ENCODE data around the gene BNIP2.
"Not testable (repeated sequence)": the region's sequence is repeated elsewhere in the genome, so short reads cannot be mapped to it uniquely, and the experiment has no call there.

Gene BNIP2

DNA sequence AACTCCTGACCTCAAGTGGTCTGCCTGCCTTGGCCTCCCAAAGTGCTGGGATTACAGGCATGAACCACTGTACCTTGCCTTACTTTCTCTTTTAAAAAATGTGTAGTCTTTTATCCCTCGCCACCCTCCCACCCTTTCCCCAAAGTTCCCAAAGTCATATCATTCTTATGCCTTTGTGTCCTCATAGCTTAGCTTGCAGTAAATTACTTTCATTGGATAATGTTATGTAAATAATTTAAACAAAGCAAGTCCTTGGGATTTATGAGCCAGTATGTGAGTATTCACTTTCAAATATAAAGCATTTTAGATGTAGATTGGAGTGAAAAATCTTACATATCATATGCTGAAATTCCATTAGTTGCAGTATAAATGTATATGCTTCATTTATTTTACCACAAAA lies 42.8 kb downstream of the BNIP2 start:
- no peak overlapping the region for H3K4me3 ChIP-seq (ENCODE audit: control insufficient read depth, low read depth, low read length)
- TF ChIP-seq, protein P1, sequence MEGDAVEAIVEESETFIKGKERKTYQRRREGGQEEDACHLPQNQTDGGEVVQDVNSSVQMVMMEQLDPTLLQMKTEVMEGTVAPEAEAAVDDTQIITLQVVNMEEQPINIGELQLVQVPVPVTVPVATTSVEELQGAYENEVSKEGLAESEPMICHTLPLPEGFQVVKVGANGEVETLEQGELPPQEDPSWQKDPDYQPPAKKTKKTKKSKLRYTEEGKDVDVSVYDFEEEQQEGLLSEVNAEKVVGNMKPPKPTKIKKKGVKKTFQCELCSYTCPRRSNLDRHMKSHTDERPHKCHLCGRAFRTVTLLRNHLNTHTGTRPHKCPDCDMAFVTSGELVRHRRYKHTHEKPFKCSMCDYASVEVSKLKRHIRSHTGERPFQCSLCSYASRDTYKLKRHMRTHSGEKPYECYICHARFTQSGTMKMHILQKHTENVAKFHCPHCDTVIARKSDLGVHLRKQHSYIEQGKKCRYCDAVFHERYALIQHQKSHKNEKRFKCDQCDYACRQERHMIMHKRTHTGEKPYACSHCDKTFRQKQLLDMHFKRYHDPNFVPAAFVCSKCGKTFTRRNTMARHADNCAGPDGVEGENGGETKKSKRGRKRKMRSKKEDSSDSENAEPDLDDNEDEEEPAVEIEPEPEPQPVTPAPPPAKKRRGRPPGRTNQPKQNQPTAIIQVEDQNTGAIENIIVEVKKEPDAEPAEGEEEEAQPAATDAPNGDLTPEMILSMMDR (conservative IDR thresholded peaks at IDR 0.05; ENCODE audit: control insufficient read depth, insufficient read depth, low read depth, low read length) = no peak
- no peak for DNase-seq (ENCODE audit: low read depth)

DNA sequence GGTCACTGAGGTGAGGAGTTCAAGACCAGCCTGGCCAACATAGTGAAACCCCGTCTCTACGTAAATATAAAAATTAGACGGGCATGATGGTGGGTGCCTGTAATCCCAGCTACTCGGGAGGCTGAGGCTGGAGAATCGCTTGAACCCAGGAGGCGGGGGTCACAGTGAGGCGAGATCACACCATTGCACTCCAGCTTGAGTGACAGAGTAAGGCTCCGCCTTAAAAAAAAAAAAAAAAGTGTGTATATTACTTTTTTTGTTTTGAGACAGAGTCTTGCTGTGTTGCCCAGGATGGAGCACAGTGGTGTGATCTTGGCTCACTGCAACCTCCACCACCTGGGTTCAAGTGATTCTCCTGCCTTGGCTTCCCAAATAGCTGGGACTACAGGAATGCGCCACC lies 43.3 kb downstream of the BNIP2 start:
- DNase-seq (ENCODE audit: low read depth); H3K4me3 ChIP-seq (ENCODE audit: control insufficient read depth, low read depth, low read length): not testable (repeated sequence)

DNA sequence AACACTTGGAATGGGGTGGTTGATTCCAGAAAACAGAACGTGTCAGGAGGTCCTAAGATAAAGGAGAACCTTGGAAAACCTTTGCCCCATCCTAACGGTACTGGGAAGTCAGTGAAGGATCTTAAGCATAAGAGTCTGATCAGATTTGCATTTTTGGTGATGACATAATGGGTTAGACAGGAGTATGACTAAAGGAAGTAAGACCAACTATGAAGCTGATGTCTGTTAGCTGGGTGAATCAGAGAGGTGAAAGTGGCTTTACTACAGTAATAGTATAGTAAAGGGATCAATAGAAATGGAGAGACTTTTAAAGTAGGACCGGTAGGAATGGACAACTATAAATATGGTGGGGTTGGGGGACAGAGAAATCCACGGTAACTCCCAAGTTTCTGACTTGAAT lies 44.4 kb downstream of the BNIP2 start:
- TF ChIP-seq, protein P1 (conservative IDR thresholded peaks at IDR 0.05; ENCODE audit: control insufficient read depth, insufficient read depth, low read depth, low read length) = no peak
- DNase-seq (ENCODE audit: low read depth) = peak; percentile 30

DNA sequence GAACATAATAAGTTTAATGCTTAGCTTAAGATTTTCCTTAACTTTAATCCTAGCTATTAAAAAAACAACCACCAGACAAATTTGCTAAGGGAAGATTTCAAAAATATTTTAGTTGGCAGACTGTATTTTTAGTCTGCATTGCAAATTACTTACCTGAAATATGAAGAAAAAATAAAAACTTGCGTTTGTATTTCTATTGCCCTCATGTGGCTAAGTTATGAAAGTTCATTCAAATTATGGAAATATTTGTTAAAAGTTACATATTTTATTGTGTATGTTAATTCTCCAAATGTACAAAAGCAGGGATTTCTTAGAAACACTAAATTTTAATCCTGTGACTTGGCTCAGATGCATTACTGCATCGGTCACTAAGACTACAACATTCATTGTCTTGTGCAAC lies 46.8 kb downstream of the BNIP2 start:
- TF ChIP-seq, protein P1 (conservative IDR thresholded peaks at IDR 0.05; ENCODE audit: control insufficient read depth, insufficient read depth, low read depth, low read length) = no peak
- no peak overlapping the region for H3K4me3 ChIP-seq (ENCODE audit: control insufficient read depth, low read depth, low read length)
- no peak for DNase-seq (ENCODE audit: low read depth)

More for the DNA sequence above, 44.4 kb downstream of the BNIP2 start:
- H3K4me3 ChIP-seq (ENCODE audit: control insufficient read depth, low read depth, low read length) = no peak overlapping the region

DNA sequence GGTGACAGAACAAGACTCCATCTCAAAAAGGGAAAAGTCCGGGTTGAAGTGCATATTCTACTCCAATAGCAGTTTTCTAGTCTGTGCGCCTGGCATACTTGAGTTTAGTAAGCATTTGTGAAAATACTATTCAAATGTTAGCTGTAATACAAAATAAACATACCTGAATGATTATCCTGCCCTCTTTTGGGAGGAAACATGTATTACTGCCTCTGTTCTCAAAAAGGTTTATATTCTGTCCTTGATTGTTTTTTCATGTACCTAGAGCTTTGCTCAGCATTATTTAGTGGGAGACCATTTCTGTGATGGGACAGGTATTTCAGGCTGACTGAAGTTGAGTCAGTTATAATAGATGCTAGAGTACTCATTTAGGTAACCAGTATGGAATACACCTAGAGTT lies 51.6 kb downstream of the BNIP2 start:
- TF ChIP-seq, protein P1 (conservative IDR thresholded peaks at IDR 0.05; ENCODE audit: control insufficient read depth, insufficient read depth, low read depth, low read length) = peak; percentile 6
- not testable (repeated sequence) for H3K4me3 ChIP-seq (ENCODE audit: control insufficient read depth, low read depth, low read length)

DNA sequence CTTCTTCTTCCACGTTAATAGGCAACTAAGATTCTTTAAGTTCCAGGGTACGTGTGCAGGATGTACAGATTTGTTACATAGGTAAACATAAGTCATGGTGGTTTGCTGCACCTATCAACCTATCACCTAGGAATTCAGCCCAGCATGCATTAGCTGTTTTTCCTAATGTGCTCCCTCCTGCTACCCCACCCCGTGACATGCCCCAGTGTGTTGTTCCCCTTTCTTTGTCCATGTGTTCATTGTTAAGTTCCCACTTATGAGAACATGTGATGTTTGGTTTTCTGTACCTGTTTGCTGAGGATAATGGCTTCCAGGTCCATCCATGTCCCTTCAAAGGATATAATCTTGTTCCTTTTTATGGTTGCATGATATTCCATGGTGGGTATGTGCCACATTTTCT lies 52.9 kb downstream of the BNIP2 start:
- TF ChIP-seq, protein P1 (conservative IDR thresholded peaks at IDR 0.05; ENCODE audit: control insufficient read depth, insufficient read depth, low read depth, low read length) = no peak
- no peak for DNase-seq (ENCODE audit: low read depth)
- no peak overlapping the region for H3K4me3 ChIP-seq (ENCODE audit: control insufficient read depth, low read depth, low read length)

More for the DNA sequence above, 51.6 kb downstream of the BNIP2 start:
- DNase-seq (ENCODE audit: low read depth) = not testable (repeated sequence)

DNA sequence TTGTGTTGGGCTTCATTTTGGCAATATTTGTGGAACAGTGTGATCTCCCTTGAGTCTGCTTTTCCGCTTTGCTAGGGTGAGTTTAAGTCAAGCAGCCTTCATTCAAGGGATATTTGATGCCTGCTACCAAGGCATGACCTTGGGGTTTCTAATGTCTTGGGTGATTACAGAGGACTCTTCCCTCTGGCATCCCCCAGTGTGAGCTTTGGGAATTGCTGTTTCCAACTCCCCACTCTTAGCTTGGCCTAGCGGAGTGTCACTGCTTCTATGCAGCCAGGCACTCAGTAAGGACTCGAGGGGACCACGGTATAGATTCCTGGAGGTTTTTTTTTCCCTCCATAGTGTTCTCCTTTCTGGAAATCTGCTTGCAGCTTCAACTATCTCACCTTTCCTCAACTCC lies 56.4 kb downstream of the BNIP2 start:
- DNase-seq (ENCODE audit: low read depth) = peak; percentile 5
- TF ChIP-seq, protein P1 (conservative IDR thresholded peaks at IDR 0.05; ENCODE audit: control insufficient read depth, insufficient read depth, low read depth, low read length) = peak; percentile 52
- no peak overlapping the region for H3K4me3 ChIP-seq (ENCODE audit: control insufficient read depth, low read depth, low read length)

Measured in fibroblast of mammary gland (primary cell).